ENCODE results near the gene SPATA6L.
"Not testable (repeated sequence)": the region's sequence is repeated elsewhere in the genome, so short reads cannot be mapped to it uniquely, and the experiment has no call there.

The SPATA6L gene

GRCh38 chr9:4630836-4631235 lies 35.4 kb downstream of the SPATA6L start:
- DNase-seq (ENCODE audit: low spot score) = no peak

- no peak for DNase-seq (ENCODE audit: low spot score)
Measured at GRCh38 chr9:4622016-4622415, 44.3 kb downstream of the SPATA6L start.

- no peak for DNase-seq (ENCODE audit: low spot score)
Measured at GRCh38 chr9:4620881-4621555, 45.3 kb downstream of the SPATA6L start.

- DNase-seq (ENCODE audit: low spot score) = no peak
Measured at GRCh38 chr9:4620057-4620765, 46.1 kb downstream of the SPATA6L start.

GRCh38 chr9:4618700-4619099 lies 47.6 kb downstream of the SPATA6L start:
- DNase-seq (ENCODE audit: low spot score) = no peak

- DNase-seq (ENCODE audit: low spot score) = no peak
Measured at GRCh38 chr9:4617752-4618151, 48.5 kb downstream of the SPATA6L start.

GRCh38 chr9:4615778-4616177 lies 50.5 kb downstream of the SPATA6L start:
- DNase-seq (ENCODE audit: low spot score) = no peak

- no peak for DNase-seq (ENCODE audit: low spot score)
Measured at GRCh38 chr9:4615251-4615650, 51.0 kb downstream of the SPATA6L start.

- no peak for DNase-seq (ENCODE audit: low spot score)
Measured at GRCh38 chr9:4614627-4615026, 51.7 kb downstream of the SPATA6L start.

GRCh38 chr9:4606033-4606432 lies 60.2 kb downstream of the SPATA6L start:
- DNase-seq (ENCODE audit: low spot score) = not testable (repeated sequence)

- peak; percentile 84 for DNase-seq (ENCODE audit: low spot score)
Measured at GRCh38 chr9:4604678-4605095, 61.6 kb downstream of the SPATA6L start.

- no peak for DNase-seq (ENCODE audit: low spot score)
Measured at GRCh38 chr9:4603830-4604229, 62.5 kb downstream of the SPATA6L start.

- no peak for DNase-seq (ENCODE audit: low spot score)
Measured at GRCh38 chr9:4600368-4600767, 65.9 kb downstream of the SPATA6L start.

GRCh38 chr9:4596165-4596922 lies 69.9 kb downstream of the SPATA6L start:
- DNase-seq (ENCODE audit: low spot score) = peak; percentile 12

GRCh38 chr9:4594994-4595393 lies 71.3 kb downstream of the SPATA6L start:
- DNase-seq (ENCODE audit: low spot score) = no peak

GRCh38 chr9:4594545-4594944 lies 71.7 kb downstream of the SPATA6L start:
- DNase-seq (ENCODE audit: low spot score) = no peak

- no peak for DNase-seq (ENCODE audit: low spot score)
Measured at GRCh38 chr9:4592886-4593285, 73.4 kb downstream of the SPATA6L start.

GRCh38 chr9:4592295-4592694 lies 74.0 kb downstream of the SPATA6L start:
- DNase-seq (ENCODE audit: low spot score) = no peak

GRCh38 chr9:4591123-4591500 lies 75.2 kb downstream of the SPATA6L start:
- DNase-seq (ENCODE audit: low spot score) = no peak

- DNase-seq (ENCODE audit: low spot score) = no peak
Measured at GRCh38 chr9:4590430-4591122, 75.7 kb downstream of the SPATA6L start.

- no peak for DNase-seq (ENCODE audit: low spot score)
Measured at GRCh38 chr9:4588721-4589120, 77.6 kb downstream of the SPATA6L start.

- no peak for DNase-seq (ENCODE audit: low spot score)
Measured at GRCh38 chr9:4585135-4585534, 81.1 kb downstream of the SPATA6L start.

All from pons (tissue), 1 donor.